ENCODE data around the gene MBOAT1. TPM values are rescaled to one million over a fixed set of nuclear protein-coding genes. Genes with fewer than 3 reads are reported as not detected.

Gene MBOAT1
- total and polyA plus RNA-seq, 7 donors = 0.31 to 2.7 (median 0.84) TPM

GRCh38 chr6:20058121-20058905 lies 154.0 kb downstream of the MBOAT1 start:
- H3K27ac ChIP-seq = no peak overlapping the region
- WGBS, 3 donors = 75 to 82% (median 76%) methylated on average over 16 of the region's 16 CpGs
- H3K27me3 ChIP-seq (ENCODE audit: insufficient read depth in 3 of 3, low read length in 2 of 3) = no peaks in the 10 kb centered on the region
- ATAC-seq (no peak), DNase-seq (no peak)
- no peaks in the 10 kb centered on the region for H3K9me3 ChIP-seq
- H3K4me3 ChIP-seq = no peak overlapping the region
- no peak for TF ChIP-seq CTCF (IDR thresholded peaks at IDR 0.05)
- no peaks in the 10 kb centered on the region for H3K36me3 ChIP-seq (ENCODE audit: insufficient read depth in 1 of 2, low read depth in 1 of 2)
- intact Hi-C loops (cut with DNase I) = loop anchor here (10.0 kb wide), 3 partner anchors 244 to 1464 kb away; no protein-coding TSS in a partner anchor
- no peaks in the 10 kb centered on the region for H3K4me1 ChIP-seq

- H3K9me3 ChIP-seq = no peaks in the 10 kb centered on the region
- H3K4me1 ChIP-seq = no peaks in the 10 kb centered on the region
- H3K36me3 ChIP-seq (ENCODE audit: insufficient read depth in 1 of 2, low read depth in 1 of 2) = no peaks in the 10 kb centered on the region
- no peak overlapping the region for H3K4me3 ChIP-seq
- intact Hi-C loops (cut with DNase I) = loop anchor here (10.0 kb wide), 3 partner anchors 242 to 1462 kb away; no protein-coding TSS in a partner anchor
- ATAC-seq (no peak), DNase-seq (no peak)
- WGBS, 3 donors = 3 to 9% (median 6%) methylated on average over 4 of the region's 4 CpGs
- H3K27me3 ChIP-seq (ENCODE audit: insufficient read depth in 3 of 3, low read length in 2 of 3) = no peaks in the 10 kb centered on the region
- peak; percentile 37 for TF ChIP-seq CTCF (IDR thresholded peaks at IDR 0.05)
- H3K27ac ChIP-seq = no peak overlapping the region
Measured at GRCh38 chr6:20056350-20056992, 155.8 kb downstream of the MBOAT1 start.

- TF ChIP-seq CTCF (IDR thresholded peaks at IDR 0.05) = no peak
- Histone ChIP-seq H3K27me3 (ENCODE audit: insufficient read depth in 3 of 3, low read length in 2 of 3) (no peaks in the 10 kb centered on the region), H3K27ac (no peak overlapping the region), H3K36me3 (ENCODE audit: insufficient read depth in 1 of 2, low read depth in 1 of 2) (no peaks in the 10 kb centered on the region), H3K9me3 (no peaks in the 10 kb centered on the region), H3K4me3 (no peak overlapping the region), H3K4me1 (no peaks in the 10 kb centered on the region)
- intact Hi-C loops (cut with DNase I) = loop anchor here (10.0 kb wide), 3 partner anchors 241 to 1461 kb away; no protein-coding TSS in a partner anchor
- no peak for DNase-seq
- WGBS, 3 donors = 79 to 86% (median 85%) methylated on average over 7 of the region's 7 CpGs
- no peak for ATAC-seq
Measured at GRCh38 chr6:20055916-20056315, 156.4 kb downstream of the MBOAT1 start.

Other genes with a start within 250 kb of the MBOAT1 start
- gene E2F3, start 189.4 kb upstream of the MBOAT1 start, total RNA-seq = 10 to 100 TPM in 3 of 4 donors, 1 to 10 TPM in 1; 8.8 to 16.8 (median 15.9) TPM
- gene E2F3, start 189.4 kb upstream of the MBOAT1 start, polyA plus RNA-seq = 10 to 100 TPM in 1 of 3 donors, 1 to 10 TPM in 2; 4.8 to 15.3 (median 6.9) TPM